Peyer's patch (tissue), 4 donors: ENCODE data around the gene KIF26B.

Experiments used
- POLR2A ChIP-seq, 2 donors: fragments of 450-650 bp; IDR thresholded peaks; one replicate each; pipeline ENCODE4 v1.5.1; 2017; ENCODE audit warnings: antibody characterized with exemption in 2 of 2, mild to moderate bottlenecking in 2 of 2, moderate library complexity in 2 of 2
- TF ChIP-seq, protein P1 (sequence below), 6 experiments: fragments of 450-650 bp in 4 of 6; fragments of 200-600 bp in 2 of 6; sonication (generic) in 1 of 6; IDR thresholded peaks; one replicate each; pipeline ENCODE4 v1.5.1; 2017 to 2019; ENCODE audit warnings: antibody characterized with exemption in 6 of 6, mild to moderate bottlenecking in 3 of 6, moderate library complexity in 1 of 6

DNA sequence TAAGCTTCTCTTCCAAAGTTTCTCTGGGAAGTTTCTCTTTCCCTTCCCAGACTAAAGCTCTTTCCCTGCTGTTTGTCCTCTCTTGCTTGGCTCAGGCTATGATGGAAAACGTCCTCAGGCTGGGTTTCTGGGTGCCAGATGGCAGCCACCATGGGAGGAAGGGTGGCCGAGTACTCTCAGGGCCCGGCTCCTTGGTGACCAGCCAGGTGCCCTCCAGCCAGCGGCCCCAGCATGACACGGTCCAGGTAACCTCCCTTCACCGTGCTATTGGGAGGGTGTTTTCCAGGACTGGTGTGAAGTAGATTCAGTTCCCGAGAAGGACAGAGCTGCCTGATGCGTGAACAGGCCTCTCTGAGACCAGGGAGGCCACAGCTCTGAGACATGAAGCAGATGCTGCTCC lies 60.3 kb downstream of the KIF26B start:
- TF ChIP-seq, protein P1, sequence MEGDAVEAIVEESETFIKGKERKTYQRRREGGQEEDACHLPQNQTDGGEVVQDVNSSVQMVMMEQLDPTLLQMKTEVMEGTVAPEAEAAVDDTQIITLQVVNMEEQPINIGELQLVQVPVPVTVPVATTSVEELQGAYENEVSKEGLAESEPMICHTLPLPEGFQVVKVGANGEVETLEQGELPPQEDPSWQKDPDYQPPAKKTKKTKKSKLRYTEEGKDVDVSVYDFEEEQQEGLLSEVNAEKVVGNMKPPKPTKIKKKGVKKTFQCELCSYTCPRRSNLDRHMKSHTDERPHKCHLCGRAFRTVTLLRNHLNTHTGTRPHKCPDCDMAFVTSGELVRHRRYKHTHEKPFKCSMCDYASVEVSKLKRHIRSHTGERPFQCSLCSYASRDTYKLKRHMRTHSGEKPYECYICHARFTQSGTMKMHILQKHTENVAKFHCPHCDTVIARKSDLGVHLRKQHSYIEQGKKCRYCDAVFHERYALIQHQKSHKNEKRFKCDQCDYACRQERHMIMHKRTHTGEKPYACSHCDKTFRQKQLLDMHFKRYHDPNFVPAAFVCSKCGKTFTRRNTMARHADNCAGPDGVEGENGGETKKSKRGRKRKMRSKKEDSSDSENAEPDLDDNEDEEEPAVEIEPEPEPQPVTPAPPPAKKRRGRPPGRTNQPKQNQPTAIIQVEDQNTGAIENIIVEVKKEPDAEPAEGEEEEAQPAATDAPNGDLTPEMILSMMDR (IDR thresholded peaks at IDR 0.05) = no peak
- no peak for TF ChIP-seq POLR2A (IDR thresholded peaks at IDR 0.05)
